ENCODE data around the gene NSDHL. TPM values are rescaled to one million over a fixed set of nuclear protein-coding genes. Genes with fewer than 3 reads are reported as not detected.

Gene NSDHL
- total RNA-seq, 1 experiment from 2014 or later: 22.1 TPM

GRCh38 chrX:152918707-152919106 lies 87.8 kb downstream of the NSDHL start:
- no peaks in the 10 kb centered on the region for H3K9me3 ChIP-seq (ENCODE audit: control insufficient read depth in 1 of 2, insufficient read depth in 1 of 2, low read depth in 1 of 2, low read length in 2 of 2)
- CTCF ChIA-PET: no interaction called here

More at GRCh38 chrX:152918707-152919106, 87.8 kb downstream of the NSDHL start:
- BruUV-seq (replicated peaks): no TSS peak
- no peak overlapping the region for H3K4me3 ChIP-seq (replicated peaks in 1 of 2; ENCODE audit: low read depth in 1 of 2, low read length in 2 of 2)
- ChIA-PET RAD21 (ENCODE audit: low non-redundant PET in 1 of 2, low total read pairs in 2 of 2, uncharacterized antibody in 2 of 2, unreplicated experiment in 2 of 2) (no interaction called here), POLR2A (no interaction called here)
- no peaks in the 10 kb centered on the region for H4K20me1 ChIP-seq (ENCODE audit: insufficient read depth)
- no peak overlapping the region for H3K27ac ChIP-seq (ENCODE audit: low read depth, low read length)
- DNase-seq (ENCODE audit: low read depth, low spot score): no peak
- no peak for ATAC-seq
- H3K27me3 ChIP-seq (ENCODE audit: insufficient read depth, low read length): no peaks in the 10 kb centered on the region
- intact Hi-C loops (cut with micrococcal nuclease): no loop called here
- H3K36me3 ChIP-seq (ENCODE audit: control insufficient read depth in 1 of 2, insufficient read depth in 2 of 2, low read length in 2 of 2): no peaks in the 10 kb centered on the region
- peaks cover 10 to 16% of the 10 kb centered on the region in 2 experiments for H3K4me1 ChIP-seq (ENCODE audit: control insufficient read depth in 1 of 2, insufficient read depth in 2 of 2, low read length in 2 of 2)
- no peaks in the 10 kb centered on the region for H3K79me2 ChIP-seq (ENCODE audit: insufficient read depth, low read length)
- H3K9me2 ChIP-seq (ENCODE audit: insufficient read depth): no peaks in the 10 kb centered on the region
- no peak overlapping the region for H2AFZ ChIP-seq (ENCODE audit: low read depth, low read length, poor library complexity, severe bottlenecking)
- no peak overlapping the region for H3K4me2 ChIP-seq (ENCODE audit: low read length)
- H3K9ac ChIP-seq (ENCODE audit: low read length): no peak overlapping the region
- TF ChIP-seq TCF7L2 (IDR thresholded peaks at IDR 0.05; ENCODE audit: borderline replicate concordance, extremely low read depth, insufficient read depth, insufficient read length) (no peak), CEBPB (IDR thresholded peaks at IDR 0.05; ENCODE audit: low read depth) (no peak), EZH2phosphoT487 (IDR thresholded peaks at IDR 0.05; ENCODE audit: borderline replicate concordance) (no peak), SRF (IDR thresholded peaks at IDR 0.05; ENCODE audit: low read depth) (no peak), EZH2 (IDR thresholded peaks at IDR 0.05) (no peak), CTCF (IDR thresholded peaks at IDR 0.05 in 2 of 3, conservative IDR thresholded peaks at IDR 0.05 in 1 of 3; ENCODE audit: borderline replicate concordance in 1 of 3, insufficient read depth in 1 of 3, low read depth in 2 of 3, low read length in 2 of 3) (no peak), EGR1 (IDR thresholded peaks at IDR 0.05; ENCODE audit: low read depth) (no peak), MAX (IDR thresholded peaks at IDR 0.05) (no peak), FOSL1 (IDR thresholded peaks at IDR 0.05; ENCODE audit: low read depth) (no peak), RAD21 (IDR thresholded peaks at IDR 0.05; ENCODE audit: low read depth) (no peak), SP1 (IDR thresholded peaks at IDR 0.05; ENCODE audit: low read depth) (no peak), REST (IDR thresholded peaks at IDR 0.05; ENCODE audit: low read depth) (no peak), CBX3 (IDR thresholded peaks at IDR 0.05; ENCODE audit: low read depth) (no peak), ZBTB33 (IDR thresholded peaks at IDR 0.05; ENCODE audit: extremely low read depth, insufficient replicate concordance, low read length) (no peak)
